CD4-positive, alpha-beta T cell (primary cell): ENCODE measurements around the gene MAN1C1. TPM values are rescaled to one million over a fixed set of nuclear protein-coding genes. Genes with fewer than 3 reads are reported as not detected.
A peak's percentile ranks its signal among the peaks of the same experiment; 100 is the strongest.

Source experiments
- ATAC-seq: fragments of 200-7000 bp; cut with Tn5 transposase; one replicate; pipeline ENCODE4 v1.10.0; 2022; ENCODE audit warnings: mild to moderate bottlenecking; ENCODE audit not compliant: poor library complexity
- CTCF ChIA-PET: fragments of 350-600 bp; sonication (Branson Sonifier 250); formaldehyde crosslinking; loops from one replicate; lab custom pipeline; 2021; ENCODE audit warnings: antibody characterized with exemption, inconsistent platforms; lab: Charles Lee
- POLR2A ChIA-PET: fragments of 350-600 bp; sonication (Branson Sonifier 250); formaldehyde crosslinking; loops from one replicate; lab custom pipeline; 2021; ENCODE audit warnings: antibody characterized with exemption, inconsistent platforms; lab: Charles Lee
- DNase-seq, 14 experiments: peaks; one replicate each; pipeline ENCODE4 v3.0.0-alpha.2; 2013 to 2020; ENCODE audit warnings: mixed read lengths in 2 of 14
- H3K27ac ChIP-seq, 2 donors: one replicate each; pipeline versions ENCODE4 v1.5.1 to v1.7.0; 2013; ENCODE audit warnings: low read length in 2 of 2, low read depth in 1 of 2, mild to moderate bottlenecking in 1 of 2
- H3K27me3 ChIP-seq, 2 experiments: 1 replicate in 1 of 2; 2 replicates in 1 of 2; pipeline versions ENCODE4 v1.6.1 to v1.7.0; 2013; ENCODE audit warnings: low read length in 2 of 2, control low read depth in 1 of 2, mild to moderate bottlenecking in 1 of 2, moderate library complexity in 1 of 2; ENCODE audit not compliant: insufficient read depth in 2 of 2, control insufficient read depth in 1 of 2
- H3K36me3 ChIP-seq: one replicate; pipeline ENCODE4 v1.6.1; 2013; ENCODE audit warnings: low read length, control low read depth; ENCODE audit not compliant: insufficient read depth
- H3K4me1 ChIP-seq: one replicate; pipeline ENCODE4 v1.6.1; 2013; ENCODE audit warnings: low read length, control low read depth; ENCODE audit not compliant: insufficient read depth
- H3K4me3 ChIP-seq: one replicate; pipeline ENCODE4 v1.5.1; 2013; ENCODE audit warnings: mild to moderate bottlenecking, low read length, moderate library complexity
- H3K9me3 ChIP-seq, 2 experiments: 1 replicate in 1 of 2; 2 replicates in 1 of 2; pipeline versions ENCODE4 v1.6.1 to v1.7.0; 2013; ENCODE audit warnings: low read length in 2 of 2, mild to moderate bottlenecking in 2 of 2, control low read depth in 1 of 2, moderate library complexity in 1 of 2; ENCODE audit not compliant: control insufficient read depth in 1 of 2, insufficient read depth in 1 of 2
- H3K27ac Mint-ChIP-seq: one replicate; pipeline ENCODE4 v1.8.0; 2020; ENCODE audit warnings: mixed read lengths
- H3K27me3 Mint-ChIP-seq: one replicate; pipeline ENCODE4 v1.8.0; 2021; ENCODE audit warnings: mixed read lengths
- H3K36me3 Mint-ChIP-seq: one replicate; pipeline ENCODE4 v1.8.0; 2021; ENCODE audit warnings: low read depth, mixed read lengths
- H3K4me1 Mint-ChIP-seq: one replicate; pipeline ENCODE4 v1.8.0; 2021; ENCODE audit warnings: low read depth, mixed read lengths
- H3K4me3 Mint-ChIP-seq: one replicate; pipeline ENCODE4 v1.8.0; 2020; ENCODE audit warnings: mild to moderate bottlenecking, mixed read lengths
- H3K9me3 Mint-ChIP-seq: one replicate; pipeline ENCODE4 v1.8.0; 2020; ENCODE audit warnings: mixed read lengths
- CTCF ChIP-seq: fragments of 200-600 bp; IDR thresholded peaks from one replicate; pipeline ENCODE4 v1.8.0; 2022; ENCODE audit warnings: antibody characterized with exemption, mild to moderate bottlenecking
- intact Hi-C, 2 experiments: fragments of 100-400 bp; cut with DNase I in 1 of 2; cut with micrococcal nuclease in 1 of 2; formaldehyde crosslinking; loops; one replicate each; pipeline versions ENCODE4 v1.15.1 to v1.9.0; 2023 to 2025; cut with DNase I, micrococcal nuclease
- total RNA-seq, 174 experiments: library from RNA in 2 of 174; stranded (reverse) in 2 of 174; gene quantifications; one replicate each; pipeline ENCODE4 v1.2.3 and lab custom pipeline; 2021 to 2026

Gene MAN1C1
- total RNA-seq, 2 experiments from 2014 or later, result 44.4 to 46.9 TPM

GRCh38 chr1:25774921-25775771 lies 158.6 kb downstream of the MAN1C1 start:
- H3K27me3 Mint-ChIP-seq, result no peaks in the 10 kb centered on the region
- ChIA-PET CTCF (interaction anchor here (0.9 to 2.4 kb wide), 13 partner anchors 18 to 271 kb away, joined by 3 to 14 read pairs (median 4); no protein-coding TSS in a partner anchor), POLR2A (interaction anchor here (0.6 to 3.6 kb wide), 45 partner anchors 9 to 848 kb away, joined by 3 to 60 read pairs (median 5); partner anchors contain the start of genes MAN1C1, MTFR1L, RSRP1 and SELENON)
- Histone ChIP-seq H3K27me3 (no peaks in the 10 kb centered on the region), H3K4me1 (peaks cover 85% of the 10 kb centered on the region), H3K4me3 (peak overlapping the region; percentile 43), H3K27ac (peak overlapping the region; percentile 32 to 94), H3K9me3 (no peaks in the 10 kb centered on the region), H3K36me3 (peaks cover 47% of the 10 kb centered on the region)
- DNase-seq, result peak; percentile 67 to 94 (median 83)
- H3K9me3 Mint-ChIP-seq, result no peaks in the 10 kb centered on the region
- H3K36me3 Mint-ChIP-seq, result peaks cover 73% of the 10 kb centered on the region
- peaks cover 77% of the 10 kb centered on the region for H3K4me1 Mint-ChIP-seq
- peak overlapping the region; percentile 83 for H3K4me3 Mint-ChIP-seq
- ATAC-seq, result peak; percentile 81
- H3K27ac Mint-ChIP-seq, result peak overlapping the region; percentile 98
- intact Hi-C loops, result loop anchor here (1.0 to 5.0 kb wide), 6 partner anchors 20 to 152 kb away; no protein-coding TSS in a partner anchor
- no peak for TF ChIP-seq CTCF

- Histone ChIP-seq H3K36me3 (peaks cover 54% of the 10 kb centered on the region), H3K4me3 (no peak overlapping the region), H3K27me3 (no peaks in the 10 kb centered on the region), H3K9me3 (no peaks in the 10 kb centered on the region), H3K4me1 (peaks cover 43% of the 10 kb centered on the region), H3K27ac (no peak overlapping the region)
- no peak for TF ChIP-seq CTCF
- intact Hi-C loops, result no loop called here
- Mint-ChIP-seq H3K36me3 (peaks cover 77% of the 10 kb centered on the region), H3K4me3 (no peak overlapping the region), H3K27ac (peak overlapping the region; percentile 98), H3K4me1 (peaks cover 43% of the 10 kb centered on the region), H3K27me3 (no peaks in the 10 kb centered on the region), H3K9me3 (no peaks in the 10 kb centered on the region)
- ChIA-PET POLR2A (no interaction called here), CTCF (no interaction called here)
- ATAC-seq (no peak), DNase-seq (no peak)
Observed at GRCh38 chr1:25779388-25779787, 162.8 kb downstream of the MAN1C1 start.

GRCh38 chr1:25779894-25780293 lies 163.3 kb downstream of the MAN1C1 start:
- no peak for DNase-seq
- H3K4me3 Mint-ChIP-seq, result no peak overlapping the region
- no peak overlapping the region for H3K27ac ChIP-seq
- peaks cover 38% of the 10 kb centered on the region for H3K4me1 Mint-ChIP-seq
- intact Hi-C loops, result no loop called here
- no peak overlapping the region for H3K4me3 ChIP-seq
- peaks cover 77% of the 10 kb centered on the region for H3K36me3 Mint-ChIP-seq
- H3K27me3 ChIP-seq, result no peaks in the 10 kb centered on the region
- no peaks in the 10 kb centered on the region for H3K27me3 Mint-ChIP-seq
- CTCF ChIA-PET, result no interaction called here
- peak overlapping the region; percentile 98 for H3K27ac Mint-ChIP-seq
- POLR2A ChIA-PET, result no interaction called here
- no peaks in the 10 kb centered on the region for H3K9me3 Mint-ChIP-seq
- no peak for ATAC-seq
- peaks cover 58% of the 10 kb centered on the region for H3K36me3 ChIP-seq
- no peaks in the 10 kb centered on the region for H3K9me3 ChIP-seq
- peaks cover 37% of the 10 kb centered on the region for H3K4me1 ChIP-seq
- TF ChIP-seq CTCF, result no peak
